H9 (cell line): ENCODE results near the gene GCK. TPM values are rescaled to one million over a fixed set of nuclear protein-coding genes. Genes with fewer than 3 reads are reported as not detected.

Experiments
- DNase-seq: peaks from one replicate; pipeline ENCODE4 v3.0.0-alpha.2; 2017
- H2AFZ ChIP-seq: one replicate; pipeline ENCODE4 v1.6.1; 2013; ENCODE audit warnings: mild to moderate bottlenecking, low read length, control low read depth, moderate library complexity
- H2AK5ac ChIP-seq: 2 replicates; pipeline ENCODE4 v1.6.1; 2013; ENCODE audit warnings: low read length, control low read depth, mixed read lengths; ENCODE audit not compliant: insufficient read length
- H2BK120ac ChIP-seq: one replicate; pipeline ENCODE4 v1.6.1; 2013; ENCODE audit warnings: low read depth, mild to moderate bottlenecking, low read length, control low read depth, inconsistent platforms; ENCODE audit not compliant: poor library complexity, severe bottlenecking
- H2BK12ac ChIP-seq: 2 replicates; pipeline ENCODE4 v1.6.1; 2013; ENCODE audit warnings: low read length, control low read depth, mixed read lengths, low read depth; ENCODE audit not compliant: insufficient read length
- H2BK15ac ChIP-seq: 2 replicates; pipeline ENCODE4 v1.6.1; 2013; ENCODE audit warnings: low read depth, low read length, control low read depth
- H2BK20ac ChIP-seq: one replicate; pipeline ENCODE4 v1.6.1; 2013; ENCODE audit warnings: low read depth, mild to moderate bottlenecking, low read length, control low read depth, inconsistent platforms; ENCODE audit not compliant: poor library complexity, severe bottlenecking
- H2BK5ac ChIP-seq: 2 replicates; pipeline ENCODE4 v1.6.1; 2013; ENCODE audit warnings: low read length, control low read depth, mixed read lengths; ENCODE audit not compliant: insufficient read length
- H3K14ac ChIP-seq: 2 replicates; pipeline ENCODE4 v1.6.1; 2013; ENCODE audit warnings: low read length, control low read depth; ENCODE audit not compliant: insufficient read depth
- H3K18ac ChIP-seq: 2 replicates; pipeline ENCODE4 v1.6.1; 2013; ENCODE audit warnings: low read depth, mild to moderate bottlenecking, mixed read lengths, low read length, control low read depth; ENCODE audit not compliant: insufficient read length
- H3K23ac ChIP-seq: 2 replicates; pipeline ENCODE4 v1.6.1; 2013; ENCODE audit warnings: low read length, control low read depth, mixed read lengths, low read depth; ENCODE audit not compliant: insufficient read length
- H3K23me2 ChIP-seq: 2 replicates; pipeline ENCODE4 v1.6.1; 2013; ENCODE audit warnings: low read depth, mild to moderate bottlenecking, mixed read lengths, low read length, control low read depth; ENCODE audit not compliant: insufficient read length, poor library complexity, severe bottlenecking
- H3K27ac ChIP-seq: 2 replicates; pipeline ENCODE4 v1.5.1; 2013; ENCODE audit warnings: low read length, control low read depth, mixed read lengths, low read depth; ENCODE audit not compliant: insufficient read length
- H3K27me3 ChIP-seq: 2 replicates; pipeline ENCODE4 v1.6.1; 2013; ENCODE audit warnings: low read length, control low read depth, inconsistent platforms; ENCODE audit not compliant: insufficient read depth
- H3K4ac ChIP-seq: 2 replicates; pipeline ENCODE4 v1.6.1; 2013; ENCODE audit warnings: low read depth, mild to moderate bottlenecking, control low read depth, inconsistent platforms, low read length, moderate library complexity
- H3K4me1 ChIP-seq: 2 replicates; pipeline ENCODE4 v1.6.1; 2013; ENCODE audit warnings: low read length, control low read depth, inconsistent platforms; ENCODE audit not compliant: insufficient read depth
- H3K4me2 ChIP-seq: 2 replicates; pipeline ENCODE4 v1.6.1; 2013; ENCODE audit warnings: low read length, control low read depth, mixed read lengths; ENCODE audit not compliant: insufficient read length, insufficient read depth
- H3K56ac ChIP-seq: 2 replicates; pipeline ENCODE4 v1.6.1; 2013; ENCODE audit warnings: low read depth, mild to moderate bottlenecking, mixed read lengths, low read length, control low read depth; ENCODE audit not compliant: insufficient read length
- H3K79me1 ChIP-seq: 2 replicates; pipeline ENCODE4 v1.6.1; 2013; ENCODE audit warnings: low read depth, mild to moderate bottlenecking, moderate library complexity, low read length, control low read depth, inconsistent platforms; ENCODE audit not compliant: insufficient read depth, poor library complexity, severe bottlenecking
- H3K79me2 ChIP-seq: 2 replicates; pipeline ENCODE4 v1.6.1; 2013; ENCODE audit warnings: low read length, control low read depth, inconsistent platforms; ENCODE audit not compliant: insufficient read depth
- H3K9ac ChIP-seq: 2 replicates; pipeline ENCODE4 v1.6.1; 2013; ENCODE audit warnings: low read length, control low read depth, mixed read lengths; ENCODE audit not compliant: insufficient read length; ENCODE audit errors: extremely low read depth
- H3K9me3 ChIP-seq: one replicate; pipeline ENCODE4 v1.6.1; 2013; ENCODE audit warnings: low read depth, low read length, inconsistent platforms; ENCODE audit not compliant: control insufficient read depth
- H3T11ph ChIP-seq: one replicate; pipeline ENCODE4 v1.6.1; 2013; ENCODE audit warnings: mild to moderate bottlenecking, low read length, control low read depth, inconsistent platforms
- H4K20me1 ChIP-seq: one replicate; pipeline ENCODE4 v1.6.1; 2013; ENCODE audit not compliant: control insufficient read depth, insufficient read length, insufficient read depth
- H4K5ac ChIP-seq: 2 replicates; pipeline ENCODE4 v1.6.1; 2013; ENCODE audit warnings: low read depth, mild to moderate bottlenecking, mixed read lengths, low read length, control low read depth; ENCODE audit not compliant: insufficient read length
- H4K8ac ChIP-seq: replicated peaks from 2 replicates; pipeline ENCODE4 v1.6.1; 2013; ENCODE audit warnings: low read length, control low read depth, mixed read lengths, low read depth; ENCODE audit not compliant: insufficient read length
- H4K91ac ChIP-seq: 2 replicates; pipeline ENCODE4 v1.6.1; 2013; ENCODE audit warnings: low read depth, mild to moderate bottlenecking, moderate library complexity, mixed read lengths, low read length, control low read depth; ENCODE audit not compliant: insufficient read length
- H3K27ac Mint-ChIP-seq, 3 experiments: 2 replicates in 2 of 3; 3 replicates in 1 of 3; pipeline ENCODE4 v1.8.0; 2020 to 2021; ENCODE audit warnings: mixed read lengths in 3 of 3, mild to moderate bottlenecking in 1 of 3, moderate library complexity in 1 of 3
- H3K27me3 Mint-ChIP-seq: 2 replicates; pipeline ENCODE4 v1.8.0; 2021; ENCODE audit warnings: low read depth, mild to moderate bottlenecking, moderate library complexity, mixed read lengths
- H3K36me3 Mint-ChIP-seq, 3 experiments: 2 replicates in 2 of 3; 3 replicates in 1 of 3; pipeline ENCODE4 v1.8.0; 2020 to 2021; ENCODE audit warnings: low read depth in 3 of 3, mixed read lengths in 3 of 3; ENCODE audit not compliant: insufficient read depth in 1 of 3
- H3K4me1 Mint-ChIP-seq, 2 experiments: 2 replicates each; pipeline ENCODE4 v1.8.0; 2020; ENCODE audit warnings: mixed read lengths in 2 of 2
- H3K4me3 Mint-ChIP-seq, 2 experiments: 2 replicates in 1 of 2; 3 replicates in 1 of 2; pipeline ENCODE4 v1.8.0; 2020 to 2021; ENCODE audit warnings: mild to moderate bottlenecking in 2 of 2, mixed read lengths in 2 of 2, moderate library complexity in 1 of 2
- H3K9me3 Mint-ChIP-seq, 2 experiments: 2 replicates in 1 of 2; 3 replicates in 1 of 2; pipeline ENCODE4 v1.8.0; 2020; ENCODE audit warnings: mild to moderate bottlenecking in 2 of 2, mixed read lengths in 2 of 2, moderate library complexity in 1 of 2
- CTCF ChIP-seq: fragments of 200-600 bp; sonication (generic); conservative IDR thresholded peaks from 3 replicates; pipeline ENCODE4 v1.8.0; 2021; ENCODE audit warnings: antibody characterized with exemption, mild to moderate bottlenecking
- WGBS: extraction: QIAGEN DNeasy Blood & Tissue Kit; methylation state at CpG from one replicate; pipeline ENCODE4 v1.1.7; 2013; ENCODE audit warnings: missing lambda C conversion rate, low lambda C conversion rate, mixed read lengths; ENCODE audit not compliant: insufficient read length; ENCODE audit errors: extremely low coverage; 5-methylcytosine and 5-hydroxymethylcytosine counted together
- total RNA-seq: library from RNA; stranded (reverse); gene quantifications from 2 replicates; pipeline ENCODE4 v1.2.1, GENCODE V29; 2021

GCK gene
- total RNA-seq, 1 experiment from 2014 or later, result 0.98 TPM

GRCh38 chr7:44139311-44140010 is 49.8 kb downstream of the GCK start:
- Histone ChIP-seq H3K4me1 (no peaks in the 10 kb centered on the region), H3K27ac (no peak overlapping the region), H3K56ac (no peak overlapping the region), H3K23me2 (no peaks in the 10 kb centered on the region), H3K4me2 (no peak overlapping the region), H4K91ac (no peak overlapping the region), H4K8ac (no peak overlapping the region), H3K9me3 (no peaks in the 10 kb centered on the region), H2BK5ac (no peak overlapping the region), H2BK12ac (no peak overlapping the region), H3K23ac (no peak overlapping the region), H3K9ac (no peak overlapping the region), H3K79me1 (no peaks in the 10 kb centered on the region), H3K18ac (no peak overlapping the region), H3K79me2 (no peaks in the 10 kb centered on the region), H4K5ac (no peak overlapping the region), H2BK15ac (no peak overlapping the region), H3K4ac (no peak overlapping the region), H4K20me1 (no peaks in the 10 kb centered on the region), H2BK20ac (no peak overlapping the region), H3T11ph (no peak overlapping the region), H3K27me3 (no peaks in the 10 kb centered on the region), H3K14ac (no peak overlapping the region), H2BK120ac (no peak overlapping the region), H2AK5ac (no peak overlapping the region), H2AFZ (no peak overlapping the region)
- H3K4me1 Mint-ChIP-seq, result no peaks in the 10 kb centered on the region; a peak in 1 of 4 replicates
- H3K4me3 Mint-ChIP-seq, result peak overlapping the region in 1 of 2 experiments; percentile 29; a peak in 1 of 5 replicates
- DNase-seq, result no peak
- H3K36me3 Mint-ChIP-seq, result no peaks in the 10 kb centered on the region; a peak in 1 of 7 replicates
- peaks cover 50% of the 10 kb centered on the region for H3K27me3 Mint-ChIP-seq
- TF ChIP-seq CTCF, result no peak
- no CpG with 5 or more reads among the region's 14 CpGs for WGBS
- no peak overlapping the region; a peak in 1 of 7 replicates for H3K27ac Mint-ChIP-seq
- H3K9me3 Mint-ChIP-seq, result no peaks in the 10 kb centered on the region
